HG02840 (cell line): ENCODE measurements around the gene MALRD1.

Source experiments
- ATAC-seq: cut with Tn5 transposase; IDR thresholded peaks from one replicate; pipeline ENCODE4 v1.9.1; 2021; ENCODE audit warnings: mild to moderate bottlenecking, moderate library complexity, moderate number of reproducible peaks; ENCODE audit not compliant: unreplicated experiment, low FRiP score

The MALRD1 gene

DNA sequence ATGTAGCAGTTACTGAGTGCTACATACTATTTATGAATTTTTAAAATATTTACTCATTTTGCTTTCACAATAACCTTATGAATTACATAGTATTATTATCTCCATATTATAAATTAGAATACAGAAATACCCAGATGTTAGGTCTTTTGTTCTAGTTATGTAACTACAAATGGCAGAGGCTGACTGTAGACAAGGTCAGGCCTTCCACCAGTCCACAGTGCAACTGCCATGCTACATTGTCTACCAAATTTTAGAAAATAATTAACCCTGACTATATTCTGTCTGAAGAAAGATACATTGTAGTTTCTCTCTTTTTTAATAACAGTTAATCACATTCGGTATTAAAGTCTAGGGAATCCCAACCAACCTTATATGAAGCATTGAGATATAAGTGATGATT is 280.9 kb downstream of the MALRD1 start:
- no peak for ATAC-seq

DNA sequence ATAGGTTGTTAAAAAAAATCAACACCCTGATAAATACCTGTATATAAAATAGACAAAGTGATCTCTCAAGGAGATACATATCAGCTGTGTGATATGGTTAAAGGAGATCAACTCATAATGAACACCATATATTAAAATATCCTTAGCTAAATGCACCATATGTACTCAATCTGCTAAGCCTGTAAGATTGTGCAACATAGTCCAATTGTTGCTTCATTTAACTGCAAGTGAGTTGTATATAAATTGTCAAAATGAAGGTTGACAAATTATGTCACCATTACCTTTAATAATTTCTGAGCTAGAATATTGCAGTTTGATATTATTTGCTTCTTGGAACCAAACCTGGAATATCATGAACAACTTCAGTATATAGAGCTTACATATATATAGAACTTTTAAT is 283.7 kb downstream of the MALRD1 start:
- no peak for ATAC-seq

DNA sequence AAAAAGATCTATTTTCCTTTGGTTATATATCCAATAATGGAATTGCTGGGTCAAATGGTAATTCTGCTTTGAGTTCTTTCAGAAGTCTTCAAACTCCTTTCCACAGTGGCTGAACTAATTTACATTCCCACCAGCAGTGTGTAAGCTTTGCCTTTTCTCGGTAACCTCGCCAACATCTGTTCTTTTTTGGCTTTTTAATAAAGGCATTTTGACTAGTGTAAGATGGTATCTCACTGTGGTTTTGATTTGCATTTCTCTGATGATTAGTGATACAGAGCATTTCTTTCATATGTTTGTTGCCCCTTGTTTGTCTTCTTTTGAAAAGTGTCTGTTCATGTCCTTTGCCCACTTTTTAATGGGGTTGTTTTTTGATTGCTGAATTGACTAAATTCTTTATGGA is 285.0 kb downstream of the MALRD1 start:
- no peak for ATAC-seq

DNA sequence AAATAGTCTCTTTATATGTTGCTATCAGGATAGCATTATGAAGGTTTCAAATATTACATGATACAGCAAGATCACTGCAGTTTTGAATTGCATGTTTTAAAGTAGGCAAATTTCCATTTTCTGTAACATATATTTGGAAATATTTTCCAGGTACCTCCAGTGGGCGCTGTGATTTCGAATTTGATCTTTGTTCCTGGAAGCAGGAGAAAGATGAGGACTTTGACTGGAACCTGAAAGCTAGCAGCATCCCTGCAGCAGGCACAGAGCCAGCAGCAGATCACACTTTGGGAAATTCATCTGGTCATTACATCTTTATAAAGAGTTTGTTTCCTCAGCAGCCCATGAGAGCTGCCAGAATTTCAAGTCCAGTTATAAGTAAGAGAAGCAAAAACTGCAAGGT is 299.0 kb downstream of the MALRD1 start:
- no peak for ATAC-seq

DNA sequence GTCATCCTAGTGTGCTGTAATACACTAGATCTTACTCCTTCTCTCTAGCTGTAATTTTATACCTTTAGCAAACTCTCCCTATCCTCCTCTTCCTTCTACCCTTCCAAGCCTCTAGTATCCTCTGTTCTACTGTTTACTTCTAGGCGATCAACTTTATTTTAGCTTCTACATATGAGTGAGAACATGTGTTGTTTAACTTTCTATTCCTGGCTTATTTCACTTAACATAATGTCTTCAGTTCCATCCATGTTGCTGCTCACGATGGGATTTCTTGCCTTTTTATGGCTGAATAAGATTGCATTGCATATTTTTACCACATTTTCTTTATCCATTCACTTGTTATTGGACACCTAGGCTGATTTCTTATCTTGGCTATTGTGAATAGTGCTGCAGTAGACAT is 318.6 kb downstream of the MALRD1 start:
- no peak for ATAC-seq

DNA sequence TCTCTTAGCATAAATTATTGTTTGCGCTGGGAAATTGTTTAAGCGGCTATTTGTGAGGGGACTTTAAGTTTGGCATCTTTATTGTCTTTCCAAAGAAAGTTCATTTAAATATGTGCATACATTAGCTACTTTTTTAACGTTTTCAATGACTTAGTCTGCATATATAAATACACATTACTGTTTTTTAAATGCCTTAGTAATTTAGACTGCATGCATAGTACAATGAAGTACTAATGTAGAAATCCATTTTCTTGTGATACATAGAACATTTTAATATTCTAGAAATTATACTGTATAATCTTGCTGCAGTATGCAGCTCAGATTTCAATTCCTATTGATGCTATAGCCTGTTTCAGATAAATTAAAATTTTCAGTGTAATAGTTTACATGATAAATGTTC is 325.4 kb downstream of the MALRD1 start:
- no peak for ATAC-seq

DNA sequence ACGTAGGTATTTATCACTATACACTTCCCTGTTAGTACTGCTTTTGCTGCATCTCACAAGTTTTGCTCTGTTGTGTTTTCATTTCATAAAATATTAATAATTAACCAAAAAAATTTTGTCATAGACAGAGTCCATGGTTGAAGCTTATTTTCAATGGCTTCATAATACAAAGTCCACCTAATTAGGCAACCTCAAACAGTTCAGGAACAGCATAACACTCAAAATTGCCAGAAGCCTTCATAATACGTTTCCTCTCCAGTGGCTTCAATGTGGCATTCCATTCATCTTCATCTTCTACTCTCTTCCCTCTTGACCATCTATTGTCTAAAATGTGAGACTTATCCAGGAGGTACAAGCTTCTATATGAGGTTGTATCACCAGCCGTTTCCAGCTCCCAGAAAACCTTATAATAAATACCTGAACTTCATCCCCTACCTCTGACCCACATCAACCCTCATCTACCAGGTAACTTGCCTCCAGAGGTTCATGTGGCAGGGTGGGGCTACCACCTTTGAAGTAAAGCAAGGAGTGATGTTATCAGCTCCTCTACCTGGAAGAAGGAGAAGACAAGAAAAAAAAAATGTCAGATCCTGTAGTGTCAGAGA is 337.3 kb downstream of the MALRD1 start:
- ATAC-seq = no peak

DNA sequence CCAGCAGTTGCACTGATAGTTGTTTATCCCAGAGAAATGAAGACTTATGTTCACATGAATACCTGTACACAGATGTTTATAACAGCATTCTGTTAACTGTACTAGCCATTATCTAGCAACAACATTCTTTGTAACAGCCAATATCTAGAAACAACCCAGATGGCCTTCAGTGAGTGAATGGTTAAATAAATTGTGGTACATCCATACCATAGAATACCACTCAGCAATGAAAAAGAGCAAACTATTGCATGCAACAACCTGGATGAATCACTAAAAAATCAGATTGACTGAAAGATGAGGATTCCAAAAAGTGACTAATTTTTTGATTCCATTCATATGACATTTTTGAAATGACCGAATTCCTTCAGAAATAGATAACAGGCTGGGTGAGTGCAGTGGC is 360.3 kb downstream of the MALRD1 start:
- no peak for ATAC-seq

DNA sequence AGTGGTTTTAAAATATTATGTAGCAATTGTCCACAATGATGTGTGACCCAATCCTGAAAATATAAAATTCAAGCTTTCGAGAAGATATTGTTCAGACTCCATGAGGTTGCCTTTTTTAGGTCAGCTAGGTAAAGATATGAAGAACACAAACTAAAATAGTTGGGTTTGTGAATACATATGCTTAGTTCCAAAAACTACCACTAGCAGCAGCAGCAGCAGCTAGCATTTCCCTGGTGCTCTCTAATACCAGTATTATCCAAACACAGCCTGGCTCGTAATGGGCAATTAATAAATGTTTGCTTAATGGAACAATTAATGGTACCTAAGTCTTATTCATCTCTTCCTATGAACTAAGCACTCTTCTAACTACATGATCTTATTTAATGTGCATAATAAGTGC is 362.5 kb downstream of the MALRD1 start:
- no peak for ATAC-seq

DNA sequence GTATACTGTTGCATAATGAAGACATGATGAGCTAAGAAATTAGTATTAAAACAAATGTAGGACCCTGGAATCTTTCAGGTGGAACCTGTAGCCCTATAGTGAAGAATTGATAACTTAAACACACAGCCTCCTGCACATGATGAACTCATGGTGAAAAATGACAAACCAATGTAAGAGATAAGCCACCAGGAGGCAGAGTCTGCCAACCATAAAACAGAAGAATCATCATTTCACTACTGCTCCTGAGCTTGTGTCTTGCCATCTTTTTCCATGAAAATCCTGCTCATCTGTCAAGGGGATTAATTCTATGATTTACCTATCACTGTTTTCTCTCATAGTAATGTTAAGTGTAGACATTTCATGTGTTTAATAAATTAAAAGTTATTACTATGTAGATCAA is 363.9 kb downstream of the MALRD1 start:
- no peak for ATAC-seq

DNA sequence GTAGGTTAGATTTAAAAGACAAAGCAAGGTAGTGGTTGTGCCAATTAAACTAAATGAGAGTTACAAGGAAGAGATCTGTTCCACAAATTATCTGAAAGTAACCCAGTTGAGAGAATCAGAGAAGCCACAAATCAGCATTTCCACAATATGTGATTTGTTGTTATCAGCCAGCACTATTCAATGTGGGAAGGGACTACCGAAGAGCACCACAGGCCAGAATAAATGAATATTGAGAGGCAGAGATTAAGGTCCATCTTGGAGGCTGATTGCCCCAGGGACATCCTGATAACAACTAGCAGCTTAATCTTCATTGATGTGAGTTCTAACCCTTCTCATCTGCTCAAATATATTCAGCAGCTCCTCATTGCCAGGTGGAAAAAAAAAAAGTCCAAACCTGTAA is 367.6 kb downstream of the MALRD1 start:
- no peak for ATAC-seq

DNA sequence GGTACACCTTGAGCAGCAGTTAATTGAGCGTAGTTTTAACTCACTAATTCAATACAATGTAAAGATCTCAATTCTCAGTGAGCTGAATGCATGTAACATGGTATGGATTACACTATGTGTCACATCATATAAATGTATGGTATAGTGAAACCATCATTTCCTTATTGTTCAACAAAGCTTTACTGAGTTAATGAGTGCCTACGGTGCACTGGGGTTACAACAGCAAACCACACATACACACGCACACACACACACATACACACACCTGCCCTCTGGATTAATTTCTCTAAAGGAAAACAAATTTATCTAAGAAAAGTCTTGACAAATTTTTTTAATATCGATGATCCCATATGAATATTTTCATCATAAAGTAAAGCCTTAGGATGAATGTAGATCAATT is 369.1 kb downstream of the MALRD1 start:
- no peak for ATAC-seq

DNA sequence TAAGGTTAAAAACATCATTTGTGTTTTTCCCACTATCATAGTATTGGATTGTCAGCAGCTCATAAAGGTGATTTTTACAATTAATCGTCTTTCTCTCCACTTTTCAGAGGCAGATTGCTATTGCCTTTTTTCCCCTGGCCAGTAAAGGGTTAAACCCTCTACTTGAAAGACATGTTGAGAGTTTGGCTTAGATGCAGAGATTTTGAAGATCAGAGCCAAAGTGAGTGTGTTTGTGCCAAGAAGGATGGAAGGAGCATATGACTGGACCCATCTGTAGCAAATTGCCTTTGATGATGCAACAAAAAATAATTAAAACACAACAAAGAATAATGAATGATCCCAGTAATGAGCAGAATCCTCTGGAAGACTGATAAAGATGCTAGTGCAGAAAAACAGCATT is 373.1 kb downstream of the MALRD1 start:
- no peak for ATAC-seq

DNA sequence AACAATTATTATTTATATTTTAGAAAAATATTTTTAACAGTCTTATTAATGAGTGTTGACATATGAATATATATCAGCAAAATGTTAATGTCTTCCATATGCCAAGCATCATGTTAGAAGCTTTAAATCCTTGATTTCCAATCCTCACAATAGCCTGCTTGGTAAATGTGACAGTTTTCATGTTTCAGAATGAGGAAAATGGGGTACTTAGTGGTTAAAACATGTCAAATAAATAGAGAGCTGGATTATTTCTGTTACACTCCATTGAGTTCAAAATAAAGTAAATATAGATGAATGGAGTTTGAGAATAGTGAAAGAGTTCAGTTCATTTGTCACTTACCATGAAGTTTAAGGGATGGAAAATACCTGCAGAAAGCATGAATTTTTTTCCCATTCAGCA is 377.4 kb downstream of the MALRD1 start:
- ATAC-seq = no peak

DNA sequence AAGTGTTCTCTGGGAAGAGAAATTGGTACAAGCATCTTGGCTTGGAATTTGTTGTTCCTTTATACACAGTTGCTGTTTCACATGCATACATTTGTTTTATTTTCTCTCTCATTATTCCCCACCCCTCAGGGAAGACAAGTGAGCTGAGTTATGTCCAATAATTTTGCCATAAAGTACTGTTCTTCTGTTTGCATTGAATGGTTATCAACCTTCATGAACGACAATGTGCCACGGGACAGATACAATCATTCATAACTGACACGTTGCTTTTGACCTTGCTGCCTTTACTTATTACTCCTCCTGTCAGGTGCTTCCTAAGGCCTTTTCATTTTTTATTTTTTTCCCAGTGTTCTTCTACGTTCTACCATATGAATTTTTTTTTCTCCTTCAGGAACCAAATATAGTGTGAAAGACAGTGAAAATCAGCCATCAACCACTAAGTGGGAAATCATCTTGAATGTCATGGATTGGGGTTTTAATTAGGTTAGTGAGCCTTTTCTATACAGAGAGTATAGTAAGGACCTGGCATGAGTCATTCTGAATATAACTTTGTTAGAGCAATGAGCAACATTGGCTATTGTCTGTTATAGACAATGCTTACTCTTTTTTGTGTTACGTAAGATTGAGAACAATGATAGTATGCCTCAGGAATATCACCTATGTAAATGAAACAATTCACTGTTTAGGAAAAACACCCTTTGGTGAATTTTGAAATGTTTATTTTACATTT is 383.2 kb downstream of the MALRD1 start:
- no peak for ATAC-seq

DNA sequence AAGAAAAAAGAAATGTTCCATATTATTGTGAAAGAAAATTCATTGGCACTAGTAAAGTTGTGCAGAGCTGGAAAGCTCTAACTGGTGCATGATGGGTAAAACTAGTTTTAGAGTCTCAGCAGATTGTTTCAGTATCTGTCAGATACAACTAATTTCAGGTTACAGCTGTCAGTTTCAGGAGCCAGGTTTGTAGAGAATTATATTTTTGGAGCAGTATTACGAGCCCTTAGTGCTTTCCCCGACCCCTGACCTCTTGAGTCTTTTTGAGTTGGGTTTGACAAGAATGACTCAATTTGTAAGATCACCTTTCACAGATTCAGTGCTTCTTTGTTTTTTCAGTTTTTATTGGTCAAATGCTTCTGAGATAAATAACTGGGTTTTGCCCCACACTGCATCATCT is 401.3 kb downstream of the MALRD1 start:
- no peak for ATAC-seq

DNA sequence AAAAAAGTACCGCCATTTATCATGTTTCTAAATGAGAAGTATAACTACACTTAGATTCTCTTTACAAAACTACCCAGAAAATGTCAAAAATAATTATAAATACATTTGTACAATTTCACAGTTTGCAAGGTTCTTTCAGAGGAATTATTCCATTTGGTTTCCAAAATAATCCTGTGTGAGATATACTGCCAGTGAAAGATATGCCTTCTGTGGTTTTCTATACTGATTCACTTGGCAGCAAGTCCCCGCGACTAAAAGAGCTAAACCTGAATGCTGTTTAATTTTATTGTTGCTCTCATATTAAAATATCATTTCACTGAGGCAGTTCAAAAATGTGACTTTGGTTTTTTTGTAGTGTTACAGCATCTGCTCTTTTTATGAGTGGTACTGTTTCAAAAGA is 402.8 kb downstream of the MALRD1 start:
- ATAC-seq = no peak

DNA sequence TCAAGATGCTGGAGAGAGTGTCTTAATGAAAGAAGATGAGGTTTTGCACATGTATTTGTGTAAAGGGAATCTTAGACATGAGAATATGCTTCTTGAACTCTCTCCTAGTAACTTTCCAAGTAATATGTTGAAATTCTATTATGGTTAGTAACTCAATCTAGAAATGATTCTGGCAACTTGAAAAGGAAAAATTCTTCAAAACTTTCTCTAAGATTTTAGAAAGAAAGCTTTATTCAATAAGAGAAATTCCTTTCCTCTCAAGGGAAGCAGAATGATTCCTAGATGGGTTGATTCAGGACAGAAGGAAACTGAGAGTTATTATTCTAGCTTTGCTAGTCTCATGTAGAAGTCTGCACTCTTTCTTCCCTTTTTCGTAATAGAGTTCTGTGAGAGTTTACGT is 403.3 kb downstream of the MALRD1 start:
- ATAC-seq = no peak

DNA sequence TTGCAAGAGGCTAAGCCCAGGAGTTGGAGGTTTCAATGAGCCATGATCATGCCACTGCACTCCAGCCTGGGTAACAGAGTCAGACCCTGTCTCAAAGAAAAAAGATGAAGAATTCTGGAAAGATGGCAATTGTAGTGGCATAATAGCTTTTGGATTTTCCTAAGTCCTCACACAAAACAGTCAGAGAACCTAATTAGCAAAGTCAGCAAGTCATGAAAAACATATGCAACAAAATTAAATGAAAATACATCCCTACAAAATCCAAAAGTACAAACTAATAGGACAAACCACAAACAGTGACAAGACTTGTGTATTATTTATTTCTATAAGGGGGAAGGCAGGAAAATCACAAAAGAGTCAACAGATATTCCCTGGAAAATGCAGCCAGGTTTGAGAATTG is 405.4 kb downstream of the MALRD1 start:
- ATAC-seq = no peak

DNA sequence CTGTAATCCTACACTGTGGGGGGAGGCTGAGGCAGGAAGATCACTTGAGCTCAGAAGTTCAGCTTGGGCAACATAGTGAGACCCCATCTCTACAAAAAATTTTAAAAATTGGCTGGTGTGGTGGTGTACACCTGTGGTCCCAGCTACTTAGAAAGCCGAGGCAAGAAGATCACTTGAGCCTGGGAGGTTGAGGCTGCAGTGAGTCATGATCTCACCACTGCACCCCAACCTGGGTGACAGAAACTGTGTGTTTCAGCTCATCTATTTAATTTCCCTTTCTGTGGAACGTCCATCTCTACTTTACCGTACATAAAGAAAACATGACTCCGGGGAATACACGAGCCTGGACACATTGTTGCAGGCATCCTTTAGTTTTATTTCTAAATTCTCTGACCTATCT is 413.0 kb downstream of the MALRD1 start:
- ATAC-seq = no peak

DNA sequence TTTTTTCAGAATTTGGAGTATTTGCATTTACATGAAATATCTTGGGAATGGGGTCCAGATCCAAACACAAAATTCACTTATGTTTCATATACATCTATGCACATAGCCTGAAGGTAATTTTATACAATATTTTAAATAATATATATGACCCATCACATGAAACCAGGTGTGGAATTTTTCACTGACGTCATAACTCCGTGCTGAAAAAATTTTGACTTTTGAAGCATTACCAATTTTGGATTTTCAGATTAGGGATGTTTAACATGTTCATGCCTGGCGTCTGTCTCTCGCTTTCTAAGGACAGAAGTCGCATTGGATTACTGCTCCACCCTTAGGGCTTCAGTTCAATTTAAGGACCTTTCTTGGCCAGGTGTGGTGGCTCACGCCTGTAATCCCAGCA is 418.1 kb downstream of the MALRD1 start:
- ATAC-seq = no peak

DNA sequence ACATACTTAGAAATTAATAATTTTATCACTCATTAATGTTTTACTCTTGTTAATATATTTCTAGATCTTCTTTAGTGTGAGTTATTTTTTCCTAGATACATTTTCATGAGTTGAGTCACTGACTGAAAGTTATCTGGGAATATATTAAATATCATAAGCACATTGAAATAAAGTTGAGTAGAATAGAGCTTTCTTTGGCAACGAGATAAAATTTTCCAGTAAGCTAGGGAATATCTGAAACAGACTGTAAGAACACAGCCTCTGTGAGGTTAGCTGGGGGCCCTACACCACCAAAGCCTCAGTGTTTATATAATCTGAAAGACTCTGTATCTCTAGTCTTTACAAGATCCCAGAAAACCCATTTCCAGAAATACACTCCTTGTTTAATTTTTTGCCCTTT is 419.8 kb downstream of the MALRD1 start:
- ATAC-seq = no peak

DNA sequence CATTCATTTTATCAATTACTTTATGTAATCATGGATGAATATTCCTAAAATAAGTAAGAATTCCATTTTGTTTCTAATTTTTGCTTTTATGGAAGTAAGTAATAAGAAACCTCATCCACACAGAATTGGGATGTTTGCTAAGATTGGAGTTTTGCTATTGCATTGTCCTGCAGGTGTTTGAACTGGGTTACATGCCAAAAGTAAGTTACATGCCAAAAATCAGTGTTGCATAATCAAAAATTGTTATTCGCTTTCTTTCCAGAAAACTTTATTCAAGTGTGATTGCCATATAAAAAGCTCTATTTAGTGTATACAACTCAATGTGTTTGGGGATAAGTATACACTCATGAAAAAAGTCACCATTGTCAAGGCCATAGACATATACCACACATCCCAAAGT is 420.9 kb downstream of the MALRD1 start:
- no peak for ATAC-seq
